H9 (cell line): ENCODE data around the gene KSR1. TPM values are rescaled to one million over a fixed set of nuclear protein-coding genes. Genes with fewer than 3 reads are reported as not detected.

Experiments
- DNase-seq: peaks from one replicate; pipeline ENCODE4 v3.0.0-alpha.2; 2017
- H2AFZ ChIP-seq: one replicate; pipeline ENCODE4 v1.6.1; 2013; ENCODE audit warnings: mild to moderate bottlenecking, low read length, control low read depth, moderate library complexity
- H2AK5ac ChIP-seq: 2 replicates; pipeline ENCODE4 v1.6.1; 2013; ENCODE audit warnings: low read length, control low read depth, mixed read lengths; ENCODE audit not compliant: insufficient read length
- H2BK120ac ChIP-seq: one replicate; pipeline ENCODE4 v1.6.1; 2013; ENCODE audit warnings: low read depth, mild to moderate bottlenecking, low read length, control low read depth, inconsistent platforms; ENCODE audit not compliant: poor library complexity, severe bottlenecking
- H2BK12ac ChIP-seq: 2 replicates; pipeline ENCODE4 v1.6.1; 2013; ENCODE audit warnings: low read length, control low read depth, mixed read lengths, low read depth; ENCODE audit not compliant: insufficient read length
- H2BK15ac ChIP-seq: 2 replicates; pipeline ENCODE4 v1.6.1; 2013; ENCODE audit warnings: low read depth, low read length, control low read depth
- H2BK20ac ChIP-seq: one replicate; pipeline ENCODE4 v1.6.1; 2013; ENCODE audit warnings: low read depth, mild to moderate bottlenecking, low read length, control low read depth, inconsistent platforms; ENCODE audit not compliant: poor library complexity, severe bottlenecking
- H2BK5ac ChIP-seq: 2 replicates; pipeline ENCODE4 v1.6.1; 2013; ENCODE audit warnings: low read length, control low read depth, mixed read lengths; ENCODE audit not compliant: insufficient read length
- H3K14ac ChIP-seq: 2 replicates; pipeline ENCODE4 v1.6.1; 2013; ENCODE audit warnings: low read length, control low read depth; ENCODE audit not compliant: insufficient read depth
- H3K18ac ChIP-seq: 2 replicates; pipeline ENCODE4 v1.6.1; 2013; ENCODE audit warnings: low read depth, mild to moderate bottlenecking, mixed read lengths, low read length, control low read depth; ENCODE audit not compliant: insufficient read length
- H3K23ac ChIP-seq: 2 replicates; pipeline ENCODE4 v1.6.1; 2013; ENCODE audit warnings: low read length, control low read depth, mixed read lengths, low read depth; ENCODE audit not compliant: insufficient read length
- H3K23me2 ChIP-seq: 2 replicates; pipeline ENCODE4 v1.6.1; 2013; ENCODE audit warnings: low read depth, mild to moderate bottlenecking, mixed read lengths, low read length, control low read depth; ENCODE audit not compliant: insufficient read length, poor library complexity, severe bottlenecking
- H3K27ac ChIP-seq: 2 replicates; pipeline ENCODE4 v1.5.1; 2013; ENCODE audit warnings: low read length, control low read depth, mixed read lengths, low read depth; ENCODE audit not compliant: insufficient read length
- H3K27me3 ChIP-seq: 2 replicates; pipeline ENCODE4 v1.6.1; 2013; ENCODE audit warnings: low read length, control low read depth, inconsistent platforms; ENCODE audit not compliant: insufficient read depth
- H3K4ac ChIP-seq: 2 replicates; pipeline ENCODE4 v1.6.1; 2013; ENCODE audit warnings: low read depth, mild to moderate bottlenecking, control low read depth, inconsistent platforms, low read length, moderate library complexity
- H3K4me1 ChIP-seq: 2 replicates; pipeline ENCODE4 v1.6.1; 2013; ENCODE audit warnings: low read length, control low read depth, inconsistent platforms; ENCODE audit not compliant: insufficient read depth
- H3K4me2 ChIP-seq: 2 replicates; pipeline ENCODE4 v1.6.1; 2013; ENCODE audit warnings: low read length, control low read depth, mixed read lengths; ENCODE audit not compliant: insufficient read length, insufficient read depth
- H3K56ac ChIP-seq: 2 replicates; pipeline ENCODE4 v1.6.1; 2013; ENCODE audit warnings: low read depth, mild to moderate bottlenecking, mixed read lengths, low read length, control low read depth; ENCODE audit not compliant: insufficient read length
- H3K79me1 ChIP-seq: 2 replicates; pipeline ENCODE4 v1.6.1; 2013; ENCODE audit warnings: low read depth, mild to moderate bottlenecking, moderate library complexity, low read length, control low read depth, inconsistent platforms; ENCODE audit not compliant: insufficient read depth, poor library complexity, severe bottlenecking
- H3K79me2 ChIP-seq: 2 replicates; pipeline ENCODE4 v1.6.1; 2013; ENCODE audit warnings: low read length, control low read depth, inconsistent platforms; ENCODE audit not compliant: insufficient read depth
- H3K9ac ChIP-seq: 2 replicates; pipeline ENCODE4 v1.6.1; 2013; ENCODE audit warnings: low read length, control low read depth, mixed read lengths; ENCODE audit not compliant: insufficient read length; ENCODE audit errors: extremely low read depth
- H3K9me3 ChIP-seq: one replicate; pipeline ENCODE4 v1.6.1; 2013; ENCODE audit warnings: low read depth, low read length, inconsistent platforms; ENCODE audit not compliant: control insufficient read depth
- H3T11ph ChIP-seq: one replicate; pipeline ENCODE4 v1.6.1; 2013; ENCODE audit warnings: mild to moderate bottlenecking, low read length, control low read depth, inconsistent platforms
- H4K20me1 ChIP-seq: one replicate; pipeline ENCODE4 v1.6.1; 2013; ENCODE audit not compliant: control insufficient read depth, insufficient read length, insufficient read depth
- H4K5ac ChIP-seq: 2 replicates; pipeline ENCODE4 v1.6.1; 2013; ENCODE audit warnings: low read depth, mild to moderate bottlenecking, mixed read lengths, low read length, control low read depth; ENCODE audit not compliant: insufficient read length
- H4K8ac ChIP-seq: replicated peaks from 2 replicates; pipeline ENCODE4 v1.6.1; 2013; ENCODE audit warnings: low read length, control low read depth, mixed read lengths, low read depth; ENCODE audit not compliant: insufficient read length
- H4K91ac ChIP-seq: 2 replicates; pipeline ENCODE4 v1.6.1; 2013; ENCODE audit warnings: low read depth, mild to moderate bottlenecking, moderate library complexity, mixed read lengths, low read length, control low read depth; ENCODE audit not compliant: insufficient read length
- H3K27ac Mint-ChIP-seq, 3 experiments: 2 replicates in 2 of 3; 3 replicates in 1 of 3; pipeline ENCODE4 v1.8.0; 2020 to 2021; ENCODE audit warnings: mixed read lengths in 3 of 3, mild to moderate bottlenecking in 1 of 3, moderate library complexity in 1 of 3
- H3K27me3 Mint-ChIP-seq: 2 replicates; pipeline ENCODE4 v1.8.0; 2021; ENCODE audit warnings: low read depth, mild to moderate bottlenecking, moderate library complexity, mixed read lengths
- H3K36me3 Mint-ChIP-seq, 3 experiments: 2 replicates in 2 of 3; 3 replicates in 1 of 3; pipeline ENCODE4 v1.8.0; 2020 to 2021; ENCODE audit warnings: low read depth in 3 of 3, mixed read lengths in 3 of 3; ENCODE audit not compliant: insufficient read depth in 1 of 3
- H3K4me1 Mint-ChIP-seq, 2 experiments: 2 replicates each; pipeline ENCODE4 v1.8.0; 2020; ENCODE audit warnings: mixed read lengths in 2 of 2
- H3K4me3 Mint-ChIP-seq, 2 experiments: 2 replicates in 1 of 2; 3 replicates in 1 of 2; pipeline ENCODE4 v1.8.0; 2020 to 2021; ENCODE audit warnings: mild to moderate bottlenecking in 2 of 2, mixed read lengths in 2 of 2, moderate library complexity in 1 of 2
- H3K9me3 Mint-ChIP-seq, 2 experiments: 2 replicates in 1 of 2; 3 replicates in 1 of 2; pipeline ENCODE4 v1.8.0; 2020; ENCODE audit warnings: mild to moderate bottlenecking in 2 of 2, mixed read lengths in 2 of 2, moderate library complexity in 1 of 2
- WGBS: extraction: QIAGEN DNeasy Blood & Tissue Kit; methylation state at CpG from one replicate; pipeline ENCODE4 v1.1.7; 2013; ENCODE audit warnings: missing lambda C conversion rate, low lambda C conversion rate, mixed read lengths; ENCODE audit not compliant: insufficient read length; ENCODE audit errors: extremely low coverage; 5-methylcytosine and 5-hydroxymethylcytosine counted together
- total RNA-seq: library from RNA; stranded (reverse); gene quantifications from 2 replicates; pipeline ENCODE4 v1.2.1, GENCODE V29; 2021
- TF ChIP-seq, protein P1 (sequence below): fragments of 200-600 bp; sonication (generic); conservative IDR thresholded peaks from 3 replicates; pipeline ENCODE4 v1.8.0; 2021; ENCODE audit warnings: antibody characterized with exemption, mild to moderate bottlenecking

KSR1 gene
- total RNA-seq, 1 experiment from 2014 or later = 44.9 TPM

GRCh38 chr17:27449541-27449940 is 6.7 kb upstream of the KSR1 start:
- H2AK5ac ChIP-seq = no peak overlapping the region
- no peak overlapping the region for H2BK5ac ChIP-seq
- peak; percentile 21 for DNase-seq
- no peak overlapping the region for H4K91ac ChIP-seq
- WGBS = no CpG with 5 or more reads among the region's 6 CpGs
- no peak overlapping the region for H3K4me2 ChIP-seq
- no peaks in the 10 kb centered on the region for H3K27me3 ChIP-seq
- no peak overlapping the region for H2BK12ac ChIP-seq
- no peaks in the 10 kb centered on the region for H3K9me3 ChIP-seq
- no peak overlapping the region for H3K18ac ChIP-seq
- Mint-ChIP-seq H3K27me3 (peaks cover 12% of the 10 kb centered on the region), H3K4me1 (0 out of 4 replicates have a peak, but pooled peaks cover 0 to 2% of the 10 kb centered on the region in 2 experiments), H3K9me3 (no peaks in the 10 kb centered on the region), H3K36me3 (no peaks in the 10 kb centered on the region), H3K27ac (peak overlapping the region in 1 of 3 experiments; percentile 1; a peak in 4 of 7 replicates), H3K4me3 (no peak overlapping the region)
- no peak overlapping the region for H4K8ac ChIP-seq
- H3K79me1 ChIP-seq = no peaks in the 10 kb centered on the region
- H3K23me2 ChIP-seq = no peaks in the 10 kb centered on the region
- H3K23ac ChIP-seq = no peak overlapping the region
- no peaks in the 10 kb centered on the region for H4K20me1 ChIP-seq
- H3K9ac ChIP-seq = no peak overlapping the region
- H2BK15ac ChIP-seq = no peak overlapping the region
- H3K79me2 ChIP-seq = no peaks in the 10 kb centered on the region
- H3K27ac ChIP-seq = no peak overlapping the region
- H2BK20ac ChIP-seq = no peak overlapping the region
- H2BK120ac ChIP-seq = no peak overlapping the region
- no peak overlapping the region for H2AFZ ChIP-seq
- TF ChIP-seq, protein P1, sequence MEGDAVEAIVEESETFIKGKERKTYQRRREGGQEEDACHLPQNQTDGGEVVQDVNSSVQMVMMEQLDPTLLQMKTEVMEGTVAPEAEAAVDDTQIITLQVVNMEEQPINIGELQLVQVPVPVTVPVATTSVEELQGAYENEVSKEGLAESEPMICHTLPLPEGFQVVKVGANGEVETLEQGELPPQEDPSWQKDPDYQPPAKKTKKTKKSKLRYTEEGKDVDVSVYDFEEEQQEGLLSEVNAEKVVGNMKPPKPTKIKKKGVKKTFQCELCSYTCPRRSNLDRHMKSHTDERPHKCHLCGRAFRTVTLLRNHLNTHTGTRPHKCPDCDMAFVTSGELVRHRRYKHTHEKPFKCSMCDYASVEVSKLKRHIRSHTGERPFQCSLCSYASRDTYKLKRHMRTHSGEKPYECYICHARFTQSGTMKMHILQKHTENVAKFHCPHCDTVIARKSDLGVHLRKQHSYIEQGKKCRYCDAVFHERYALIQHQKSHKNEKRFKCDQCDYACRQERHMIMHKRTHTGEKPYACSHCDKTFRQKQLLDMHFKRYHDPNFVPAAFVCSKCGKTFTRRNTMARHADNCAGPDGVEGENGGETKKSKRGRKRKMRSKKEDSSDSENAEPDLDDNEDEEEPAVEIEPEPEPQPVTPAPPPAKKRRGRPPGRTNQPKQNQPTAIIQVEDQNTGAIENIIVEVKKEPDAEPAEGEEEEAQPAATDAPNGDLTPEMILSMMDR = no peak
- no peaks in the 10 kb centered on the region for H3K4me1 ChIP-seq
- no peak overlapping the region for H4K5ac ChIP-seq
- no peak overlapping the region for H3K56ac ChIP-seq
- H3K4ac ChIP-seq = no peak overlapping the region
- no peak overlapping the region for H3K14ac ChIP-seq
- no peak overlapping the region for H3T11ph ChIP-seq
